Measurements from ENCODE around the gene PBXIP1.
"Not testable (repeated sequence)": the region's sequence is repeated elsewhere in the genome, so short reads cannot be mapped to it uniquely, and the experiment has no call there.

The PBXIP1 gene

DNA sequence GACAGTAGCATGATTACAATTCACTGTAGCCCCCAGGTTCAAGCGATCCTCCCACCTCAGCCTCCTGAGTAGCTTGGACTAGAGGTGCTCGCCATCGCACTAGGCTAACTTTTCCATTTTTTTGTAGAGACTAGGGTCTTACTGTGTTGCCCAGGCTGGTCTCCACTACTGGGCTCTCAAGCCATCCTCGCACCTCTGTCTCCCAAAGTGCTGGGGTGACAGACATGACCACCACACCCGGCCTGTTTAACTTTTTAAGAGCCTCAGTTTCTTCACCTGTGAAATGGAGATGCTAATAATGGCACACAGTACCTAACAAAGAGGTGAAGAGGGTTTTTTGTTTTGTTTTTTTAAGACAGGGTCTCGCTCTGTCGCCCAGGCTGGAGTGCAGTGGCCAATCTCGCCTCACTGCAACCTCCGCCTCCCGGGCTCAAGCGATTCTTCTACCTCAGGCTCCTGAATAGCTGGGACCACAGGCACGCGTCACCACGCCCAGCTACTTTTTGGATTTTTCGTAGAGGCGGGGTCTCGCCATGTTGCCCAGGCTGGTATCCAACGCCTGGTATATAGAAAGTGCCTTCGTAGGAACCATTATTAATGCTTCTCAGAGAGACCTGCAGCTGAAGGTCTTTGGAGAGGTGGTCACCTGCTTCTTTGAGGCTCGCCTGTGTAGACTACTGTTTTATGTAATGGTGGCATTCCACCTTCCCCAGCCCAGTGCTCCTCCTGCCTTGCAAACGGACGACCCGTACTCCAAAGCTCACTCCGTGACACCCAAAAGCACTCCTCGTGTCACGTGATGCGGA, 19.9 kb downstream of the PBXIP1 start:
- DNase-seq: no peak

DNA sequence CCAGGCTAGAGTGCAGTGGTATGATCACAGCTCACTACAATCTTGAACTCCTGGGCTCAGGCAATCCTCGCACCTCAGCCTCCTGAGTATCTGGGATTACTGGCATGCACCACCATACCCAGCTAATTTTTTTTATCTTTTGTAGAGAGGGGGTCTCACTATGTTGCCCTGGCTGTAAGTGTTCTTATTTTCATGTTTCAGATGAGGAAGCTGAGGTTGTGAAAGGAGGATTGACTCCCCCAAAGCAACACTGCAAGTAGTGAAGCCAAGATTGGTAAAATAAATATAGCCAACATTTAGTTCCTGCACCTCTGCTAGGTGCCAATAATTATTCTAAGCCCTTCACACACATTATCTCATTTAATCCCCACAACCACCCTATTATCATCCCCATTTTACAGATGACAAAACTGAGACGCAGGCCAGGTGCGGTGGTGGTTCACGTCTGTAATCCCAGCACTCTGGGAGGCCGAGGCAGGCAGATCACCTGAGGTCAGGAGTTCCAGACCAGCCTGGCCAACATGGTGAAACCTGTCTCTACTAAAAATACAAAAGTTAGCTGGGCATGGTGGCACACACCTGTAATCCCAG, 21.4 kb downstream of the PBXIP1 start:
- DNase-seq: no peak

DNA sequence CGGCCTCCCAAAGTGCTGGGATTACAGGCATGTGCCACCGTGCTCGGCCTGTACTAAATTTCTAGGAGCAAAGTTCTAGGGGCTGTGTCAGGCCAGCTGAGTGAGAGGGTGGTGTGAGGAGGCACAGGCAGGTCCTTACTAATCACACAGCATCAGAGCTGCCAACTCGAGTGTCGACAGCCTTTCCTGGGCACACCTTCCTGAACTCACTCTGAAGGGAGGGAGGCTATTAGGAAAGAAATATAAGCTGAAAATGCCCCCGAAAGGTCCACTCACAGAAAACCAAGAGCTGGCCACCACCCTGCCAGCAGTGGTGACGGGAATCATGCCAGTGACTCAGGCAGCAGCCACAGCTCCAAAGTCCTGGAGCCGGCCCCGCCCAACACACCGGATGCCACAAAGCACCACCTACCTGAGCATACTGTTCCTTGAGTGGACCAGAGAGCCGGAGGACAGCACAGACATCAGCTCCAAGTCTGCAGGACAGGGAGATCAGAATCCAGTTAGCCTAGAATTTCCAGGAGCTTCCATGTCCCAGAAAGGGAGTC, 23.9 kb downstream of the PBXIP1 start:
- no peak for DNase-seq

DNA sequence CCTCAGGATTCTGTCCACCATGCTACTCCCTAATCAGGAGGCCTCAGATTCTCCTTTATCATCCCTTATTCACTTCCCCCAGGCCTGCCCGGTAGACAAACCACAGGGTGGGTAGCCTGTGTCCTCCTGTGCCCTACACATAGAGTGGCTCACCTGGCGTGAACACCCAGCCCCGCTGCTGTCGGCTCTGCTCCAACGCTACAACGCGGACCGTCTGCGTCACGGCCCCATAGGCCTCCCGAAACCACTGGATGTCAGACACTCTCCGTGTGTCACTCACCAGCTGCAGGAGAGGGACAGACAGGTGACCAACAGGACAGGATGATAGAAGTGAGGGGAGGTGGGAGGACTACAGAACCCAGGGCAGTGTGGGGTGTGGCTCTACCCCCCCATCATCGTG, 29.7 kb downstream of the PBXIP1 start:
- no peak for DNase-seq

DNA sequence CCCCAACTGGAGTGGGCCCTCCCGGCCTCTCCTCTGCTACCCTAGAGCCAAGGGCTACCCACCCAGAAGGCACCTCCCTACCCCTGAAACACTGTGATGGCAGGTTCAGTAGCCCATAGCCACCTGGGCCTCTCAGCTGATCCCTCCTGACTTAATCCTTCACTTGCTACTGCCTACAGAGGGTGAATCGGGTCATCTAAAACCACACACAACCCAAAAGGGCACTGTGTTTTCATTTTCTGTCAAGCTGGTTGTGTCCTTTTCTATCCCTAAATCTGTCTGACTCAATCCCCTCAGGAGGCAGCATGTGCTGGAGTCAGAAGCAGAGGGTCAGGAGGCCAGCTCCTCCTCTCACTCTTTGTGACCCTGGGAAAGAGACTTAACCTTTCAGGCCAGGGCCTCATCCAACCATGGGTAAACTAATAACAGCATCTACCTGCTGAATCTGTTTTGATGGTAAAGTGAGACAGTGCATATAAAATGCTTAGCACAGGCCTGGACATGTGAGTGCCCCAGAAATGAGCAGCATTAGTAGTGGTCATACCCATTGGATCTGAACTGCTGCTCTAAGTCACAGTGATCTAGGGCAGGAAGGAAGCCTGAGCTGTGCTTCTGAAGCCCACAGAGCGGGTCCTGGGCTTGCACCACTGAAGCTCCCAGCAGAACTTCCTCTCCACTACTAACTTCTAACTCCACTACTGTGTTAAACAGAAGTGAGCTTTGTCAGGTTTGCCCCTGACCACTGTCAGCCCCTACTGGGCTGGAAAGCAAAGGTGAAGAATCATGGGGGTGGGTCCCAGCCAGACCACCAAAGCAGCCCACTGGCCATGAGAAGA, 30.3 kb downstream of the PBXIP1 start:
- peak; percentile 74 for DNase-seq

DNA sequence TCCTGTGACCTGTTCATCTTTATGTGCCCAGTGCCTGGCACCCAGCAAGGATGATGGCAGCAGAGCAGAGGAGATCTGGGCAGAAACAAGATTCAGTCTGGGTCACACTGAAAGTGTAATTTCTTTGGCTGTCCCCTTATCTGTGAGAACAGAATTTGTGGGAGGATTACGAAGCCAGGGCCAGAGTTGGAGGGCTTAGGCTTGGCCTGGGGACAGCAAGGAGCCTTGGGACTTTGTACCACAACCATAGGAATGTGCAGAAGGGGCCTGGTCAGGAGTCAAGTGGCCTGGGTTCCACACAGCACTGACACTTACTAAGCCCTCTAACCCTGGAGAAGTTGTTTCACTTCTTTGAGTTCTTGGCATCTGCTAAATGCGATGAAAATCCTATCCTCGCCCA, 32.2 kb downstream of the PBXIP1 start:
- no peak for DNase-seq

DNA sequence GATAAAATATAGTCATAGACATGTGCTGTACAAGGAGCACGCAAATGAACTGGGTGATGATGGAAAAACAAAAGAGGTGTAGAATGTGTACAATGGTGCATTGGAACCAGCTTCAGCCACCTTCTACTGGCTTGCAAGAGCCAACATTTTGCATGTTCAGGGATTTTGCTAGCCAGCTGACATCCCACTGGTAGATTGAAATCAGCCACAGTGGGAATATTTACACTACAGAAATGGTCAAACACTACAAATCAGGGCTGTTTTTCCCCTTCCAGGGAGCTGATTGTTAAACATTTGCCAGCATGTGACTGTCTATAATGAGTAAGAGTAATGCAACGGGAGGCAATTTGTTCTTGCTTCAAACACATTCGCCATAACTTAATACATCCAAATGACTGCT, 42.6 kb downstream of the PBXIP1 start:
- DNase-seq: no peak

DNA sequence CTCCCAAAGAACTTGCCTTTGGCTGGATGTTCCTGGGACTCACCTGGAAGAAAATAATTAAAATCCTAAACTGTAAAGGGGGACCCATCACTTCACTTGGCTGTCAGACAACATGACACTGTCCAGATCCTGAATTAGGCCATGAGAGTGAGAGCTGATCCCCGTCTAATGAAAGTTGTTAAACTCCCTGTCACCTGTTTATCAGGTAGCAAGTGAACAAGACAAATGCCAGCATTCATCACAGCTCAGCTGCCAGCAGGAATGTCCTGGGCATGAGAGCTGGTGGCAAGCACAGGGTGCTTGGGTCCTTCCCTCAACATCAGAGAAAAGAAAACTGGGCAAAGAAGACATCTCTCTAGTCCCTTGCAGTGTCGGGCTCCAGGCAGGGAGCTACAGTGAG, 43.1 kb downstream of the PBXIP1 start:
- no peak for DNase-seq

DNA sequence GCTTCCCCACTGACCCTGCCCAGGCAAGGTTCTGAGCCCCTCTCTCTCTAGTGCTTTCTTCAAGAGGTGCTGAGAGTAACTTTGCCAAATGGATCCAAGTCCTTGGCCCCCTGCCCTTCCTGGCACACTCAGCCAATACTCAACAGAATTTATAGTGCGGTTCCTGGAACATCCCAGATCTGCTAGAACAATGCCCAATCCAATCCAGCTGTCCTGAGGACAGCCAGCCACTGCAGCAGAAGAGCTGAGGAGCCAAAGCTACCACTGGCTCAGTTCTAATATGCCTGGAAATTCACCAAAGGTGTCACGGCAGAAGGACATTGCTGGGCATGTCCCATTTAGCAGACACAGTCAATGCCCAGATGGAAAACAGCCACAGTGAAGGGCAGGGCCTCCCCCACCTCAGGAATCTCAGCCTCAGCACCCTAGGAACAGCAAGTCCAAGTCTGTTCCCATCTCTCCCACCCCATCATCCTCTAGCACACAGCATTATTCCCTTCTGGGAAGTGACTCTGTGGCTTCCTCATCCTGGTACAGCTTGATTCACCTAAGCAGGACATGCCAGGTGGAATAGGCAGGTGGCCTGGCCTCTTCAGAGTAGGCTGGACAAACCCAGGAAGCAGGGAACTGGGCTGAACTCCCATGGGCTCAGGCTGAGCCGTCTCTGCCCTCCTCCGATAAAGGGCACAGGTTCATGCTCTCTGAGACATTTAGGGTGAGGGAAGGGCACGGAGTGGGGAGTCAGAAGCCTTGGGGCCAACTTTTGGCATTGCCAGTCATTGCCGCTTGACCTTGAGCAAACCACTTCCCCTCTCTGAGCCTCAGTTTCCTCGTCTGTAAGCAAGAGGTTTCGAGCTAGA, 44.0 kb downstream of the PBXIP1 start:
- no peak for DNase-seq

DNA sequence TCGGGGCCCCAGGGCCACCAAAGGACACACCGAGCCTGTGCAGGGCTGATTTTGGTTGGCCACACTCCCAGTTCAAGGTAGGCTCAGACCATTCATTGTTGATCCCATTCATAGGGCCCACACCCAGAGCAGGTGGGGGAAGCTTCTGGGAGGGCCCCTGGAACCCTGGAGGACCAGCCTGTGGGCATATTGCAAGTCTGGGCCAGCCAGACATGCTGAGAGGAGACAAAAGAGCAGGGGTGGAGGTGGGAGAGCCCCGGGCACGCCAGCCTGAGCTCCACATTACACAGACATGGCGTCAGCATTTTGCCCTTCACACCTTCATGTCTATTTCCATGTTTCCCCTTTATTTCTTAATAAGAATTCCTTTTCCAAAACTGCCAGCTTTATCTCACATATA, 45.0 kb downstream of the PBXIP1 start:
- no peak for DNase-seq

DNA sequence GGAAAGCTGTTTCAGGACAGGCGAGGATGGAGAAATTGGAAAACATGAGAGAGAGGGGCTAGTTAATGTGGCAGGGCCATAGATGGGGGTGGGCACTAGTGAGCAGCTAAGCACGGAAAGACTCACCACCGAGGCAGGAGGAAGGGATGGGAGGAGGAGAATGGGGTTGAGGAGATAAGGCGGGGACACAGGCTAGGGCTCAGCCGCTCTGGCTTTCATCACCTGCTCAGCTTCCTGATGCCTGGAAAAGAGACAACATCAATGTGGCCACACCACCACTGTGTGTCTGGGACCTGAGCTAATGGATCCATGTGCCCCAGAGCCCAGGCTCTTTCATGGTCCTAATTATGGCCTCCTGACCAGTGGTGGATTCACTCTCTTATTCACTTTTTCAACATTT, 47.0 kb downstream of the PBXIP1 start:
- DNase-seq: no peak

DNA sequence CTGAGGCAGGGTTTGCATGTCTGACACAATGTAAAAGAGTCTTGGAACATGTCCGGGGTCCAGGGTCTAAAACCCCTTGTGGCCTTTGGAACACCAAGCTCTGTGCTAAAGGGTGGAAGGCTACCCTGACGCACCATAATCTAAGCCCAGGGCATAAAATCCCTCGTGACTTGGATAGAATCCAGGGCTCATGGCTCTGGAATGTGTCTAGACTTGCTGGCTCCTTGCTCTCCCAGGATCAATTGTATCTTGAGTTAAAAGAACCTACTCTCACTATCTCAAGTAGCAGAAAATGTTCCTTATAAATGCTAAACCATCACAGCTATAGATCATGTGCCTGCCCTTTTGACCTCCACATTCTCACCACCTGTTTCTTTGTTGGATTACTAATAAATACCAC, 47.8 kb downstream of the PBXIP1 start:
- not testable (repeated sequence) for DNase-seq

DNA sequence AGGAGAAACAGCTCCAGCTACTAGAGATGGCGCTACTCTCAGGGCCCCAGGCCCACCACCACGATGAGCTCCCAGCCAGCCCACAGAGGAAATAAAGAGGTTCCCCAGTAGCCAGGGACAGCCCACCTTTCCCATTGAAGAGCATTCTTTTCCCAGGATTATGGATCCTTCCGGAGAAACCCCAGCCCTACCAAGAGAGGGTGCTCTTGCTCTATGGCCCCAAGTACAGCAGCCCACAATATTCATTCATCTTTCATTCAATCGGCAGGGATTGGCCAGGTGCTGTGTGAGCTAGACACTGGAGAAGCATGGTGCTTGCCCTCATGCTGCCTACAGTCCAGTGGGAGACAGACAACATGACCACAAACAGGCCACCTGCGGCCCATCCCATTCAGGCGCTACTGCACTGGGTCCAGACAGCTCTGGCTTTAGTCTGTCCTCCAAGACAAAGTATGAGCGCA, 49.2 kb downstream of the PBXIP1 start:
- DNase-seq: peak; percentile 10

DNA sequence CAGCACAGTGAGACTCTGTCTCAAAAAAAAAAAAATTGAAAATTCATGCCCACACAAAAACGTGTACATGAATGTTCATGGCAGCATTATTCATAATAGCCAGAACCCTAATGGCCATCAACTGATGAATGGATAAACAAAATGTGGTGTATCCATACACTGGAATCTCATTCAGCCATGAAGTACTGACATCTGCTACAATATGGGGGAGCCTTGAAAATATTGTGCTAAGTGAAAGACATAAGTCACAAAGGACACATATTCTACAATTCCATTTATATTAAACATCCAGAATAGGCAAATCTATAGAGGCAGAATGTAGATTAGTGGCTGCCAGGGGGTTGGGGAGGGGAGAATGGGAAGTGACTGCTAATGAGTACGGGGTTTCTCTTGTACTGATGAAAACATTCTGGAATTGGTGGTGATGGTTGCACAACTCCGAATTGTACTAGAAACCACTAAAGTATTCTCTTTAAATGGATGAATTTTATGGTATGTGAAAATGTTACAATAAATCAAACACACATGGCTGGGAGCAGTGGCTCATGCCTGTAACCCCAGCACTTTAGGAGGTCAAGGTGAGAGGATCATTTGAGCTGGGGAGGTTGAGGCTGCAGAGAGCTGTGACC, 52.8 kb downstream of the PBXIP1 start:
- DNase-seq: no peak

DNA sequence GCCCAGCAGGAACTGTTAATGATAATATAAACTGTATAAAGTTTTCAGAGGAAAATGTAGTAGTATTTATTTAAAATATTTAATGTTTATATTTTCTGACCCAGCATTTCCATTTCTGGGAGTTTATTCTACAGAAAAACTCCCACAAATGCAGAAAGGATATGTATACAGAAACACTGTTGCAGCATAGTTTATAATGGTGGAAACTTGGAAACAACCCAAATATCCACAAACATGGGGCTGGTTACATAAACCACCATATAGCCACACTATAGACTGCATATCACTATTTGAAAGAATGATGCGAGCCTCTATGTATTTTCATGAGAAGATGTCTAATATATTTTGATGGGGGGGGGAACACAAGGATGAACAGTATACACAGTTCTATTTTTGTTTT, 54.3 kb downstream of the PBXIP1 start:
- no peak for DNase-seq

DNA sequence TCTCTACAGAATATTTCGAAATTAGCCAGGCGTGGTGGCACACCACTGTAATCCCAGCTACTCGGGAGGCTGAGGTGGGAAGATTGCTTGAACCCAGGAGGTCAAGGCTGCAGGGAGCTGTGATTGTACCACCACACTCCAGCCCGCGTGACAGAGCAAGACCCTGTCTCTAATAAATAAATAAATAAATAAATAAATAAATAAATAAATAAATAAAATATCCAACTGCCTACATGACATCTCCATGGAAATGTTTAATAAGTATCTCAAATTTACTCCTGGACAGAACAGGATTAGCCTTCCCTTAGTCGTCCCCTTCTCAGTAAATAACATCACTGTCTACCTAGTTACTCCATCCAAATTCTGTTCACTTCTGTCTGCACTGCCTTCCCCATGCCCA, 56.9 kb downstream of the PBXIP1 start:
- no peak for DNase-seq

DNA sequence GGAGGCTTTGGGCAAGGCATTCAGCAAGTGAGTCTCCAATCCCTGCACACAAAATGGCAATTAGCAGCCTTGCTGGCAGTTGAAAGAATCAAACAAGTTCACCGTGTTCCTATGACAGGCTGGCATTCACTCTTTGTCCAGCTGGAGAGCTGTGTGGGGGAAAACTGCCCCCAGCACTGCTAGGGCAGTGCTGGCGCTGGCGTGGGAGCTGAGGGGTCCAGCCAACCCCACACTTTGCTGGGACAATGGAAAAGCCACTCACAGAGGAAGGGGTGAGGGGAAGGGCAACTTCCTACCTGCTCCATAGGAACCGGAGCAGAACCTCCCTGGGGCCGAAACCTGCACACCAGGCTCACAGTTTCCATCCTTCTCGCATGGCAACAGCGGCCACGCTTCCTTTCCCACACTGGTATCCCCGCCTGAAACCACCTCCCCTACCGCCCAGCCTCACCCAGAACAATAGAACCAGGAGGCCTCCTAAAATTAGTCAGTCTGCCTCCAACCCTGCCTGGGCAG, 59.1 kb downstream of the PBXIP1 start:
- no peak for DNase-seq

DNA sequence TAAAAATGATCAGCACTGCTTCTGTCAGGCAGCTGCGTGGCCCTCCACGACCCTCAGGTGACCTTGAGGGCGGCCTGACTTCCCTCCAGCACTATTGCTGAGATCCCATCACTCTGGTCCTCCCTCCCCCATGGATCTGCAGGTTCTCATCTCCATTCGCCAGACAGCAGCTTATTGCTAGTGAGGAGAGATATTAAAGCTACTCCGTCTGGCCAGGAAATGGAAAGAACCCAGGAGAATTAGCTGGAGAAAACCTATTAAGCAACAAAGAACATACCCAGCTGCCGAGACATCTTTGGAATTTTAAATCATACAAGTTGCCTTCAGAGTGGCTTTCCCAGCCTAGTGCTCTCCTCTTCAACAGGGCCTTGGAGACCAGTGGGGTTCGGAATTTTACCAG, 60.1 kb downstream of the PBXIP1 start:
- no peak for DNase-seq

Data from GDM1 (cell line).